ENCODE measurements around the gene RBM43. TPM values are rescaled to one million over a fixed set of nuclear protein-coding genes. Genes with fewer than 3 reads are reported as not detected.

RBM43 gene
- polyA plus RNA-seq, 2 of the 4 experiments (the other 2 are of a cell fraction): 4.8 to 9.3 TPM

- H3K4me3 ChIP-seq: no peak overlapping the region
- peaks cover 9% of the 10 kb centered on the region; the same call in 1 of the 3 replicates for H3K4me1 ChIP-seq
- ATAC-seq (no peak), FAIRE-seq (no peak), DNase-seq (ENCODE audit: low read depth in 1 of 2, low spot score in 1 of 2) (no peak)
- H3K27ac ChIP-seq: no peak overlapping the region; a peak in 1 of 6 replicates
- H3K4me2 ChIP-seq: no peak overlapping the region
- H3K9me3 ChIP-seq: no peaks in the 10 kb centered on the region
- ChIA-PET POLR2A (no interaction called here), CTCF (interaction anchor here (1.2 to 5.7 kb wide), 2 partner anchors 1631 to 1646 kb away, joined by 3 to 96 read pairs; no protein-coding TSS in a partner anchor)
- 12% methylated on average over 3 of the region's 3 CpGs for WGBS (ENCODE audit: missing lambda C conversion rate)
- no peak for TF ChIP-seq EP300 (IDR thresholded peaks at IDR 0.05)
- TF ChIP-seq CEBPB (IDR thresholded peaks at IDR 0.05): no peak
- no peak for TF ChIP-seq EHF (CRISPR knock-in tag; IDR thresholded peaks at IDR 0.05)
- no peak for TF ChIP-seq MYC (IDR thresholded peaks at IDR 0.05; ENCODE audit: borderline replicate concordance, low read length)
- no peak for TF ChIP-seq EHMT2 (IDR thresholded peaks at IDR 0.05; ENCODE audit: low read depth)
- TF ChIP-seq MAX (IDR thresholded peaks at IDR 0.05): no peak
- TF ChIP-seq HOXB13 (CRISPR knock-in tag; IDR thresholded peaks at IDR 0.05; ENCODE audit: low read depth): no peak
These were observed 20.4 kb downstream of the RBM43 start for GRCh38 chr2:151241224-151241623.

- no peak for ATAC-seq
- POLR2A ChIA-PET: interaction anchor here (0.8 kb wide), 1 partner anchor 21 kb away, joined by 4 read pairs; the partner anchor contains the start of gene RBM43
These were observed 21.2 kb downstream of the RBM43 start for GRCh38 chr2:151240433-151240832.

GRCh38 chr2:151239624-151240023 is 22.0 kb downstream of the RBM43 start:
- 50% methylated on average over 8 of the region's 9 CpGs for WGBS (ENCODE audit: missing lambda C conversion rate)
- ChIA-PET CTCF (interaction anchor here (0.5 to 5.7 kb wide), 47 partner anchors 9 to 1930 kb away, joined by 3 to 96 read pairs (median 4); partner anchors contain the start of gene MMADHC), POLR2A (interaction anchor here (0.8 to 1.7 kb wide), 2 partner anchors 22 to 754 kb away, joined by 3 to 4 read pairs; partner anchors contain the start of gene RBM43)
- Histone ChIP-seq H3K27ac (no peak overlapping the region), H3K4me2 (peak overlapping the region; percentile 5; the same call in 1 of the 3 replicates), H3K4me3 (no peak overlapping the region), H3K4me1 (peaks cover 9% of the 10 kb centered on the region; the same call in 1 of the 3 replicates), H3K9me3 (no peaks in the 10 kb centered on the region)
- no peak for DNase-seq (ENCODE audit: low read depth in 1 of 2, low spot score in 1 of 2)
- no peak for FAIRE-seq
- ATAC-seq: no peak; a peak in 1 of 6 replicates
- TF ChIP-seq KDM5A (IDR thresholded peaks at IDR 0.05): no peak
- TF ChIP-seq MAFK (IDR thresholded peaks at IDR 0.05; ENCODE audit: partially characterized antibody): no peak
- TF ChIP-seq RARB (CRISPR knock-in tag; IDR thresholded peaks at IDR 0.05): no peak
- TF ChIP-seq CBX2 (IDR thresholded peaks at IDR 0.05; ENCODE audit: borderline replicate concordance, low read depth): no peak
- TF ChIP-seq TP53 (CRISPR knock-in tag; IDR thresholded peaks at IDR 0.05): no peak
- no peak for TF ChIP-seq JUNB (IDR thresholded peaks at IDR 0.05)
- no peak for TF ChIP-seq MYC (IDR thresholded peaks at IDR 0.05; ENCODE audit: borderline replicate concordance, low read length)
- TF ChIP-seq POLR2AphosphoS2 (conservative IDR thresholded peaks at IDR 0.05; ENCODE audit: low read length): no peak
- no peak for TF ChIP-seq GATA3 (IDR thresholded peaks at IDR 0.05; ENCODE audit: borderline replicate concordance)
- TF ChIP-seq RNF2 (IDR thresholded peaks at IDR 0.05; ENCODE audit: borderline replicate concordance, low read depth): no peak
- no peak for TF ChIP-seq HMGXB4 (CRISPR knock-in tag; IDR thresholded peaks at IDR 0.05; ENCODE audit: borderline replicate concordance)
- no peak for TF ChIP-seq FOSL2 (IDR thresholded peaks at IDR 0.05)
- TF ChIP-seq FOSL2 (CRISPR knock-in tag; IDR thresholded peaks at IDR 0.05): no peak
- TF ChIP-seq HEYL (CRISPR knock-in tag; IDR thresholded peaks at IDR 0.05): no peak
- no peak for TF ChIP-seq SREBF2 (IDR thresholded peaks at IDR 0.05)
- no peak for TF ChIP-seq ATOH8 (CRISPR knock-in tag; IDR thresholded peaks at IDR 0.05; ENCODE audit: low read depth)
- TF ChIP-seq RCOR1 (IDR thresholded peaks at IDR 0.05; ENCODE audit: low read depth, low read length): no peak

More at GRCh38 chr2:151240433-151240832, 21.2 kb downstream of the RBM43 start:
- no peak overlapping the region for H3K27ac ChIP-seq
- H3K4me3 ChIP-seq: no peak overlapping the region
- WGBS (ENCODE audit: missing lambda C conversion rate): 12% methylated on average over 1 of the region's 1 CpG
- CTCF ChIA-PET: interaction anchor here (0.6 to 5.7 kb wide), 4 partner anchors 8 to 1645 kb away, joined by 3 to 96 read pairs (median 26); no protein-coding TSS in a partner anchor
- peaks cover 9% of the 10 kb centered on the region; the same call in 1 of the 3 replicates for H3K4me1 ChIP-seq
- H3K4me2 ChIP-seq: no peak overlapping the region
- no peak for TF ChIP-seq RARB (CRISPR knock-in tag; IDR thresholded peaks at IDR 0.05)
- no peak for TF ChIP-seq NR3C1 (IDR thresholded peaks at IDR 0.05)
- TF ChIP-seq CHD2 (IDR thresholded peaks at IDR 0.05; ENCODE audit: low read length, partially characterized antibody): no peak
- TF ChIP-seq GATA3 (IDR thresholded peaks at IDR 0.05; ENCODE audit: borderline replicate concordance): no peak
- DNase-seq (ENCODE audit: low read depth in 1 of 2, low spot score in 1 of 2) (no peak), FAIRE-seq (no peak)
- H3K9me3 ChIP-seq: no peaks in the 10 kb centered on the region

Data from A549 (cell line).